Measurements from ENCODE around the gene ICA1L. TPM values are rescaled to one million over a fixed set of nuclear protein-coding genes. Genes with fewer than 3 reads are reported as not detected.

Gene ICA1L
- total and polyA plus RNA-seq, 2 of the 13 experiments (the other 11 are each of a cell fraction or from before 2014, with no cell fraction given): 1.5 to 2.4 TPM

DNA sequence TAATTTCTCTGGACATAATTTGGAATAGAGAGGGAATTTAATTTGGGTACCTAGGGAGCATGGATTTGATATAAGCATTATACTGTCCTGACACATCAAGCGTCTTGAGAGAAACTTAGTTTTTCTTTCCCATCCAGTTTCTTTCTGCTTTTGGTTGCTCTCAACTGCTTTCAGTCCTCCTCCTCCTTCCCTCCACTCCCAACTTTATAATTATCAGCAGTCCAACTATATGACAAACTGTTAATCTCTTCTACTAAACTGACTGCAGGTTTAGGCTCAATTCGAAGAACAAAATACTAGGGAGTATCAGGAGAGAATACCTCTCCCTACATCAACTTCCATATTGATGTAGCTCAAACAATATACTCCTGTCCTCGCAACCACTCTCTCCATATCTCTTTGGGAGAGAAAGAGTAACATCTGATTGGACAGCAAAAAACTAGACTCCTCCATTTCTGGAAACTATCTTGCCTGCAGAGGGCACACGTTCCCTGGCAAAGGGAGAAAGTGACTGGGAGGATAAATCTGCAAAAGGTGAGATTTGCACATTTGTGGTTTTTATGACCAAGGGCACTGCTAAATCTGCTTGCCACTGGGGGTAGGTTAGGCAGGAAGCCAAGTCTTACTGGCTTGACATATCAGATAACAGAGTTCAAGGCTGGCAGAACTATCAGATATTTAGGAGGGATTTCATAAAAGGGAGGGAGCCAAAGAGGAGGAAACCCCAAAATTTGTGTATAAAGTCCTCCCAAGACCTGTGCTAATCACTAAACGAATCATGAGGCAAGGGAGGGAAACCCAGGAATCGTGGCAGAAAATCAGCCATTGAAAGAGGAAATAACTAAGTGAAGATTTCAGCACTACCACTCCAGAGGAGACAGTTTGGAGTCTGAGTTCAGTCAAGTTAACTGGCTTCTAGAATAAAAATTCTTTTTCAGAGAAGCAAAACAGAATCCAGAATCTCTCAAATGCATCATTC is 40.0 kb downstream of the ICA1L start (continued):
- peak; percentile 71; the same call in 1 of the 2 replicates for TF ChIP-seq ERF (CRISPR knock-in tag; IDR thresholded peaks at IDR 0.05)
- no peak for TF ChIP-seq ZNF350 (CRISPR knock-in tag; IDR thresholded peaks at IDR 0.05; ENCODE audit: borderline replicate concordance, low read depth)
- TF ChIP-seq IRF2 (CRISPR knock-in tag; IDR thresholded peaks at IDR 0.05): peak; percentile 41; the same call in 1 of the 2 replicates
- TF ChIP-seq, protein P1, sequence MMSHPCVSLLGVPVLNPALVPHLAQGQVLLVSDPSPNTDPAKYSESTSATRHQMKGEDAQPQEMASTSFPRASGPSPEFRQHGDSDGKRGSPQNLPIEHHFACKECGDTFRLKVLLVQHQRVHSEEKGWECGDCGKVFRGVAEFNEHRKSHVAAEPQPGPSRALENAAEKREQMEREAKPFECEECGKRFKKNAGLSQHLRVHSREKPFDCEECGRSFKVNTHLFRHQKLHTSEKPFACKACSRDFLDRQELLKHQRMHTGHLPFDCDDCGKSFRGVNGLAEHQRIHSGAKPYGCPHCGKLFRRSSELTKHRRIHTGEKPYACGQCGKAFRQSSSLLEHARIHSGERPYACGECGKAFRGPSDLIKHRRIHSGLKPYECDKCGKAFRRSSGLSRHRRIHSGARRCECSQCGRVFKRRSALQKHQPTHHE (CRISPR knock-in tag; IDR thresholded peaks at IDR 0.05; ENCODE audit: borderline replicate concordance): no peak
- TF ChIP-seq ZNF251 (CRISPR knock-in tag; IDR thresholded peaks at IDR 0.05): no peak
- TF ChIP-seq, protein P2, sequence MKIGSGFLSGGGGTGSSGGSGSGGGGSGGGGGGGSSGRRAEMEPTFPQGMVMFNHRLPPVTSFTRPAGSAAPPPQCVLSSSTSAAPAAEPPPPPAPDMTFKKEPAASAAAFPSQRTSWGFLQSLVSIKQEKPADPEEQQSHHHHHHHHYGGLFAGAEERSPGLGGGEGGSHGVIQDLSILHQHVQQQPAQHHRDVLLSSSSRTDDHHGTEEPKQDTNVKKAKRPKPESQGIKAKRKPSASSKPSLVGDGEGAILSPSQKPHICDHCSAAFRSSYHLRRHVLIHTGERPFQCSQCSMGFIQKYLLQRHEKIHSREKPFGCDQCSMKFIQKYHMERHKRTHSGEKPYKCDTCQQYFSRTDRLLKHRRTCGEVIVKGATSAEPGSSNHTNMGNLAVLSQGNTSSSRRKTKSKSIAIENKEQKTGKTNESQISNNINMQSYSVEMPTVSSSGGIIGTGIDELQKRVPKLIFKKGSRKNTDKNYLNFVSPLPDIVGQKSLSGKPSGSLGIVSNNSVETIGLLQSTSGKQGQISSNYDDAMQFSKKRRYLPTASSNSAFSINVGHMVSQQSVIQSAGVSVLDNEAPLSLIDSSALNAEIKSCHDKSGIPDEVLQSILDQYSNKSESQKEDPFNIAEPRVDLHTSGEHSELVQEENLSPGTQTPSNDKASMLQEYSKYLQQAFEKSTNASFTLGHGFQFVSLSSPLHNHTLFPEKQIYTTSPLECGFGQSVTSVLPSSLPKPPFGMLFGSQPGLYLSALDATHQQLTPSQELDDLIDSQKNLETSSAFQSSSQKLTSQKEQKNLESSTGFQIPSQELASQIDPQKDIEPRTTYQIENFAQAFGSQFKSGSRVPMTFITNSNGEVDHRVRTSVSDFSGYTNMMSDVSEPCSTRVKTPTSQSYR (CRISPR knock-in tag; IDR thresholded peaks at IDR 0.05; ENCODE audit: borderline replicate concordance): no peak
- TF ChIP-seq SAP130 (CRISPR knock-in tag; IDR thresholded peaks at IDR 0.05; ENCODE audit: low read depth): peak; percentile 34; the same call in 1 of the 2 replicates
- no peak for TF ChIP-seq KLF15 (CRISPR knock-in tag; IDR thresholded peaks at IDR 0.05; ENCODE audit: borderline replicate concordance)
- 0 out of 2 replicates have a peak, but pooled peaks have one; percentile 32 for TF ChIP-seq TBX2 (CRISPR knock-in tag; IDR thresholded peaks at IDR 0.05; ENCODE audit: borderline replicate concordance)
- no peak for TF ChIP-seq HOXA7 (CRISPR knock-in tag; IDR thresholded peaks at IDR 0.05)
- no peak for TF ChIP-seq AKAP8 (CRISPR knock-in tag; IDR thresholded peaks at IDR 0.05)
- no peak for TF ChIP-seq CHD4 (IDR thresholded peaks at IDR 0.05; ENCODE audit: borderline replicate concordance, low read length)
- no peak for TF ChIP-seq ZNF460 (CRISPR knock-in tag; IDR thresholded peaks at IDR 0.05; ENCODE audit: borderline replicate concordance)
- no peak for TF ChIP-seq NFATC3 (CRISPR knock-in tag; IDR thresholded peaks at IDR 0.05)
- TF ChIP-seq CEBPG (CRISPR knock-in tag; IDR thresholded peaks at IDR 0.05): no peak
- peak; percentile 57 for TF ChIP-seq NFYB (CRISPR knock-in tag; IDR thresholded peaks at IDR 0.05)
- TF ChIP-seq GATAD1 (CRISPR knock-in tag; IDR thresholded peaks at IDR 0.05): peak; percentile 38; the same call in 1 of the 2 replicates
- peak; percentile 29 for TF ChIP-seq YY1 (IDR thresholded peaks at IDR 0.05; ENCODE audit: insufficient read depth, insufficient replicate concordance, low read depth, low read length)
- no peak for TF ChIP-seq ZNF12 (CRISPR knock-in tag; IDR thresholded peaks at IDR 0.05)
- TF ChIP-seq ZNF33B (CRISPR knock-in tag; IDR thresholded peaks at IDR 0.05): peak; percentile 41; the same call in 1 of the 2 replicates
- TF ChIP-seq, protein P3, sequence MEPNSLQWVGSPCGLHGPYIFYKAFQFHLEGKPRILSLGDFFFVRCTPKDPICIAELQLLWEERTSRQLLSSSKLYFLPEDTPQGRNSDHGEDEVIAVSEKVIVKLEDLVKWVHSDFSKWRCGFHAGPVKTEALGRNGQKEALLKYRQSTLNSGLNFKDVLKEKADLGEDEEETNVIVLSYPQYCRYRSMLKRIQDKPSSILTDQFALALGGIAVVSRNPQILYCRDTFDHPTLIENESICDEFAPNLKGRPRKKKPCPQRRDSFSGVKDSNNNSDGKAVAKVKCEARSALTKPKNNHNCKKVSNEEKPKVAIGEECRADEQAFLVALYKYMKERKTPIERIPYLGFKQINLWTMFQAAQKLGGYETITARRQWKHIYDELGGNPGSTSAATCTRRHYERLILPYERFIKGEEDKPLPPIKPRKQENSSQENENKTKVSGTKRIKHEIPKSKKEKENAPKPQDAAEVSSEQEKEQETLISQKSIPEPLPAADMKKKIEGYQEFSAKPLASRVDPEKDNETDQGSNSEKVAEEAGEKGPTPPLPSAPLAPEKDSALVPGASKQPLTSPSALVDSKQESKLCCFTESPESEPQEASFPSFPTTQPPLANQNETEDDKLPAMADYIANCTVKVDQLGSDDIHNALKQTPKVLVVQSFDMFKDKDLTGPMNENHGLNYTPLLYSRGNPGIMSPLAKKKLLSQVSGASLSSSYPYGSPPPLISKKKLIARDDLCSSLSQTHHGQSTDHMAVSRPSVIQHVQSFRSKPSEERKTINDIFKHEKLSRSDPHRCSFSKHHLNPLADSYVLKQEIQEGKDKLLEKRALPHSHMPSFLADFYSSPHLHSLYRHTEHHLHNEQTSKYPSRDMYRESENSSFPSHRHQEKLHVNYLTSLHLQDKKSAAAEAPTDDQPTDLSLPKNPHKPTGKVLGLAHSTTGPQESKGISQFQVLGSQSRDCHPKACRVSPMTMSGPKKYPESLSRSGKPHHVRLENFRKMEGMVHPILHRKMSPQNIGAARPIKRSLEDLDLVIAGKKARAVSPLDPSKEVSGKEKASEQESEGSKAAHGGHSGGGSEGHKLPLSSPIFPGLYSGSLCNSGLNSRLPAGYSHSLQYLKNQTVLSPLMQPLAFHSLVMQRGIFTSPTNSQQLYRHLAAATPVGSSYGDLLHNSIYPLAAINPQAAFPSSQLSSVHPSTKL (CRISPR knock-in tag; IDR thresholded peaks at IDR 0.05): peak; percentile 37

Measured in HepG2 (cell line).